Measurements from ENCODE around the gene ELK1.

The ELK1 gene

GRCh38 chrX:47644557-47645091, 5.7 kb downstream of the ELK1 start:
- DNase-seq, result peak; percentile 1

- no peak for DNase-seq
Measured at GRCh38 chrX:47643926-47644325, 6.4 kb downstream of the ELK1 start.

- no peak for DNase-seq
Measured at GRCh38 chrX:47638816-47639215, 11.5 kb downstream of the ELK1 start.

GRCh38 chrX:47637546-47638195, 12.7 kb downstream of the ELK1 start:
- DNase-seq, result no peak

GRCh38 chrX:47634871-47635575, 15.3 kb downstream of the ELK1 start:
- no peak for DNase-seq

- DNase-seq, result no peak
Measured at GRCh38 chrX:47633689-47634590, 16.4 kb downstream of the ELK1 start.

GRCh38 chrX:47632666-47633065, 17.7 kb downstream of the ELK1 start:
- DNase-seq, result no peak

- DNase-seq, result no peak
Measured at GRCh38 chrX:47631676-47632075, 18.7 kb downstream of the ELK1 start.

- DNase-seq, result no peak
Measured at GRCh38 chrX:47629419-47630200, 20.8 kb downstream of the ELK1 start, which contains the start of gene CFP. TSS of gene CFP (minus strand) at chrX:47629930. CDS start at chrX:47629844, 86 bp downstream.

GRCh38 chrX:47628982-47629381, 21.4 kb downstream of the ELK1 start:
- no peak for DNase-seq

GRCh38 chrX:47625365-47625764, 25.0 kb downstream of the ELK1 start:
- no peak for DNase-seq

GRCh38 chrX:47623540-47624027, 26.8 kb downstream of the ELK1 start:
- peak; percentile 61 for DNase-seq

- no peak for DNase-seq
Measured at GRCh38 chrX:47621851-47622250, 28.5 kb downstream of the ELK1 start.

GRCh38 chrX:47620303-47620685, 30.1 kb downstream of the ELK1 start:
- DNase-seq, result no peak

- DNase-seq, result peak; percentile 54
Measured at GRCh38 chrX:47619486-47620302, 30.7 kb downstream of the ELK1 start, which contains the start of gene SYN1. TSS of gene SYN1 (minus strand) at chrX:47619857. CDS start at chrX:47619728, 129 bp downstream.

- DNase-seq, result no peak
Measured at GRCh38 chrX:47618923-47619485, 31.4 kb downstream of the ELK1 start.

- DNase-seq, result no peak
Measured at GRCh38 chrX:47614618-47615017, 35.7 kb downstream of the ELK1 start.

GRCh38 chrX:47613082-47613481, 37.3 kb downstream of the ELK1 start:
- DNase-seq, result no peak

- DNase-seq, result no peak
Measured at GRCh38 chrX:47612418-47612817, 37.9 kb downstream of the ELK1 start.

GRCh38 chrX:47611926-47612325, 38.4 kb downstream of the ELK1 start:
- DNase-seq, result no peak

GRCh38 chrX:47611489-47611888, 38.9 kb downstream of the ELK1 start:
- no peak for DNase-seq

Data from SHP77 treated with DMSO at 0.1 percent for 48 hours (cell line).